ENCODE results near the gene C11orf54. TPM values are rescaled to one million over a fixed set of nuclear protein-coding genes. Genes with fewer than 3 reads are reported as not detected.

Gene C11orf54
- total RNA-seq: 48.3 TPM
- long read RNA-seq, full-length matches to known transcripts: 63 of 84 reads
- long read RNA-seq, partial matches to known transcripts: 6 of 84 reads
- long read RNA-seq, other reads (novel, unspliced or antisense): 15 of 84 reads

DNA sequence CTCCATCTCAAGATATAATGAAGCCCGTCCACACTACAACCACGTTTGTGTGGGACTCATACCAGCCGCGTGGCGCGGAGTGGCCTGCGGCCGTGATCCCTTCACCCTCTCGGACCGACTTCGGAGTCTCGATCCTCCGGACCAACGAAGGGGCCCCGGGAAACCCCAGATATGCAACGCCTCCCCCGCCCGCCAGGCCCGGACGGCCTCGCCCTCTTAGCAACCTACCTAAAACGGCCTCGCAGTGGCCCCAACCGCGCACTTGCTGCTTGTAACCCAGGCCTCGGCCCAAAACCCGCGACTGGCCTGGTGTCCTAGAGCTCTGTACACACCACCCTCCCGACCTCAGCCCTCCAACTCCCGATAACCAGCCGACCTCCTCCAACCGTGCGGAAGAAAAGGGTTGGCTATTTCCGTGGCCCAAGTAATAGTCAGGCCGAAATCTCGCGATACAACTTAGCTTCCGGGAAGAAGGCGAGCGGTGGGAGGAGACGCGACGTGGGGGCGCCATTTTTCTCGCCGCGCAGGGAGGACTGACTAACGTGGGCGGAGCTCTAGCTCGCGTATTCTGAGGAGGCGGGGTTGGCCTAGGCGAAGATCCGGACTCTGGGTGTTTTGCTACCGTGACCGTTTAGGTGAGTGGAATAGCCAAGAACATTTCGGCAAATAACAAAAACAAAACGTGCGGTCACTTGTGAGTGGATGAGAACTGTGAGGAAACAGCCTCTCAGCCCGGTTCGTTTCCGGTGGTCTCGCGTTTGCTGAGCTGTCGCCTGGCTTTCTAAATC, at the start of gene C11orf54, which contains the start of gene TAF1D:
C11orf54 (plus strand) TSS at position 579 of the 788 bp plus-strand sequence. CDS start 5,722 bp downstream, outside the sequence.
TAF1D (minus strand) TSS at position 402 of the 788 bp plus-strand sequence. CDS start 2,191 bp downstream, outside the sequence.
- intact Hi-C loops (cut with DNase I): no loop called here
- no peaks in the 10 kb centered on the region for H3K27me3 ChIP-seq
- peaks cover 26% of the 10 kb centered on the region for H3K36me3 ChIP-seq

GRCh38 chr11:93694109-93694508, 47.4 kb upstream of the C11orf54 start:
- H3K27me3 ChIP-seq: no peaks in the 10 kb centered on the region
- no peak for DNase-seq
- TF ChIP-seq, protein P1, sequence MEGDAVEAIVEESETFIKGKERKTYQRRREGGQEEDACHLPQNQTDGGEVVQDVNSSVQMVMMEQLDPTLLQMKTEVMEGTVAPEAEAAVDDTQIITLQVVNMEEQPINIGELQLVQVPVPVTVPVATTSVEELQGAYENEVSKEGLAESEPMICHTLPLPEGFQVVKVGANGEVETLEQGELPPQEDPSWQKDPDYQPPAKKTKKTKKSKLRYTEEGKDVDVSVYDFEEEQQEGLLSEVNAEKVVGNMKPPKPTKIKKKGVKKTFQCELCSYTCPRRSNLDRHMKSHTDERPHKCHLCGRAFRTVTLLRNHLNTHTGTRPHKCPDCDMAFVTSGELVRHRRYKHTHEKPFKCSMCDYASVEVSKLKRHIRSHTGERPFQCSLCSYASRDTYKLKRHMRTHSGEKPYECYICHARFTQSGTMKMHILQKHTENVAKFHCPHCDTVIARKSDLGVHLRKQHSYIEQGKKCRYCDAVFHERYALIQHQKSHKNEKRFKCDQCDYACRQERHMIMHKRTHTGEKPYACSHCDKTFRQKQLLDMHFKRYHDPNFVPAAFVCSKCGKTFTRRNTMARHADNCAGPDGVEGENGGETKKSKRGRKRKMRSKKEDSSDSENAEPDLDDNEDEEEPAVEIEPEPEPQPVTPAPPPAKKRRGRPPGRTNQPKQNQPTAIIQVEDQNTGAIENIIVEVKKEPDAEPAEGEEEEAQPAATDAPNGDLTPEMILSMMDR (IDR thresholded peaks at IDR 0.05): no peak
- peaks cover 84% of the 10 kb centered on the region for H3K36me3 ChIP-seq
- H3K4me3 ChIP-seq: no peak overlapping the region
- intact Hi-C loops (cut with DNase I): no loop called here
- ATAC-seq: no peak
- no peak overlapping the region for H3K27ac ChIP-seq
- no peaks in the 10 kb centered on the region for H3K9me3 ChIP-seq
- H3K4me1 ChIP-seq: no peaks in the 10 kb centered on the region

More for the DNA sequence above, at the start of gene C11orf54, which contains the start of gene TAF1D:
- TF ChIP-seq, protein P1 (IDR thresholded peaks at IDR 0.05): no peak
- ATAC-seq (peak; percentile 97), DNase-seq (peak; percentile 98)
- H3K4me3 ChIP-seq: peak within 1 kb of the TSS; percentile 86
- H3K9me3 ChIP-seq: no peaks in the 10 kb centered on the region
- peaks cover 43% of the 10 kb centered on the region for H3K4me1 ChIP-seq
- H3K27ac ChIP-seq: peak within 1 kb of the TSS; percentile 94

GRCh38 chr11:93694557-93694956, 46.9 kb upstream of the C11orf54 start:
- peaks cover 84% of the 10 kb centered on the region for H3K36me3 ChIP-seq
- H3K27ac ChIP-seq: no peak overlapping the region
- intact Hi-C loops (cut with DNase I): no loop called here
- TF ChIP-seq, protein P1 (IDR thresholded peaks at IDR 0.05): no peak
- no peak for ATAC-seq
- no peak for DNase-seq
- H3K4me3 ChIP-seq: no peak overlapping the region
- H3K4me1 ChIP-seq: no peaks in the 10 kb centered on the region
- H3K9me3 ChIP-seq: no peaks in the 10 kb centered on the region
- no peaks in the 10 kb centered on the region for H3K27me3 ChIP-seq

DNA sequence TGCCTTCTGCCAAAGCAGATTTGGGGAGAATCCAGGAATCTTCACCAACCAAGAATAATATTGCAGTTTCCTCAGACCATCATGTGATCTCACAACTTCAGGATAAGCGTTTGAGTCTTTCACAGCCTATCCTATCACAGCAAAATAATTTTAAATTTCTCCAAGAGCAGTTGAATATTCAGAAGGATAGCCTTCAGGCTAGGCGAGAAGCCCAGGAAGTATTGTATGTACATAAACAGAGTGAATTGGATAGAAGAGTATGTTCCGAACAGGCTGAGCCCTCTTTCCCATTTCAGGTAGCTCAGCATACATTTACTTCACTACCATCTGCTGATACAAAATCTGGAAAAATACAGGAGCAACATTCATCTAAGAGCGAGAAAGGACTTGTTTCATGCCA, 43.9 kb upstream of the C11orf54 start:
- TF ChIP-seq, protein P1 (IDR thresholded peaks at IDR 0.05): no peak
- Histone ChIP-seq H3K9me3 (no peaks in the 10 kb centered on the region), H3K27ac (no peak overlapping the region), H3K36me3 (peaks cover 72% of the 10 kb centered on the region), H3K4me3 (no peak overlapping the region), H3K27me3 (no peaks in the 10 kb centered on the region), H3K4me1 (no peaks in the 10 kb centered on the region)
- no peak for ATAC-seq
- no peak for DNase-seq
- intact Hi-C loops (cut with DNase I): no loop called here

- ATAC-seq (no peak), DNase-seq (no peak)
- H3K4me1 ChIP-seq: no peaks in the 10 kb centered on the region
- H3K36me3 ChIP-seq: peaks cover 62% of the 10 kb centered on the region
- H3K4me3 ChIP-seq: no peak overlapping the region
- intact Hi-C loops (cut with DNase I): no loop called here
- no peaks in the 10 kb centered on the region for H3K9me3 ChIP-seq
- H3K27ac ChIP-seq: no peak overlapping the region
- no peaks in the 10 kb centered on the region for H3K27me3 ChIP-seq
- TF ChIP-seq, protein P1 (IDR thresholded peaks at IDR 0.05): no peak
Measured at GRCh38 chr11:93700830-93701229, 40.6 kb upstream of the C11orf54 start.
